Kidney epithelial cell (primary cell): ENCODE results near the gene ABCG1. TPM values are rescaled to one million over a fixed set of nuclear protein-coding genes. Genes with fewer than 3 reads are reported as not detected.

Experiments
- DNase-seq: peaks from one replicate; pipeline ENCODE4 v3.0.0-alpha.2; 2010; ENCODE audit warnings: low read depth
- H3K27me3 ChIP-seq: 2 replicates; pipeline ENCODE4 v1.6.0; 2011; ENCODE audit warnings: low read length; ENCODE audit not compliant: control insufficient read depth, insufficient read depth
- H3K36me3 ChIP-seq: 2 replicates; pipeline ENCODE4 v1.5.1; 2011; ENCODE audit warnings: low read length; ENCODE audit not compliant: control insufficient read depth, insufficient read depth
- H3K4me3 ChIP-seq: 2 replicates; pipeline ENCODE4 v1.5.1; 2011; ENCODE audit warnings: low read depth, mild to moderate bottlenecking, control low read depth, low read length
- total RNA-seq: library from RNA; depleted of rRNA; stranded (reverse); fragments of >200 nt; gene quantifications from 2 replicates; pipeline ENCODE4 v1.2.3, GENCODE V29; 2015
- TF ChIP-seq, protein P1 (sequence below): IDR thresholded peaks from 2 replicates; pipeline ENCODE4 v1.5.1; 2011; ENCODE audit warnings: mild to moderate bottlenecking, moderate library complexity, low read length, control low read depth, inconsistent platforms; ENCODE audit not compliant: insufficient read depth, poor library complexity, severe bottlenecking

Gene ABCG1
- total RNA-seq, 1 donor from 2014 or later, result 3.6 TPM

DNA sequence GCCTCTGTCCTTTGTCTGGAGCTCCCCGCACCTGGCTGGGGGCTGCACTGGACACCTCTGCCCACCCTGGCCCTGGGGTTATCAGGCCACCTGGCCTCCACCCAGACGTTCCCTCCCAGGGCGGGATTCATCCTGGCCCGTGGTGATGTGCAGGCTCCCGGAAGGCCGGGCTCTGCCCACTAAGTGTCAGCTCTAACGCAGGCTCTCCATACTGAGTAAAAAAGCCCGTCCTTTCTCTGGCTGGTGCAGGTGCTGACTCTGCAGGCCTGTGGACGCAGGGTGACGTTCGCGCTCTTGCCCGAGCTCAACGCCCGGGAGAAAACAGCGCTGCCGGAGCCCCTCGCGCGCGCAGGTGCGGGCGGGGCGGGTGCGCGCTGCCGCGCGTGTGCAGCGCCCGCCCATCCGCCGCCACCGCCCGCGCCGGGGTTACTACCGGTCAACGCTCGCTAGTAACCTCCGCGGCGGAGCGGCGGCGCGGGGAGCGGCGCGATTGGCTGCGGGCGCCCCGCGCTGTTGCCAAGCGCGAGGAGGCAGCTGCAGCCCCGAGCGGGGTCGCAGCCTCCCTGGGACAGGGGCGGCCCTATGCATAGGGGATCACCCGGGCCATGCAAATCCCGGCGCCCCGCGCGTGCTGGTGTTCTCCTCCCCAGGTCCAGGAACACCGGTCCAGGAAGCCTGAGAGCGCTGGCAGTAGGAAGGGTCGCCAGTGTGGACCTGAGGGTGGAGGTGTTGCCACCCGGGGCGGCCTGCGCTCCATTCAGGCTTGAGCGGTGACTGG is 15.7 kb downstream of the ABCG1 start:
- DNase-seq, result no peak
- peaks cover 25% of the 10 kb centered on the region for H3K27me3 ChIP-seq
- peak overlapping the region; percentile 25 for H3K4me3 ChIP-seq
- TF ChIP-seq, protein P1, sequence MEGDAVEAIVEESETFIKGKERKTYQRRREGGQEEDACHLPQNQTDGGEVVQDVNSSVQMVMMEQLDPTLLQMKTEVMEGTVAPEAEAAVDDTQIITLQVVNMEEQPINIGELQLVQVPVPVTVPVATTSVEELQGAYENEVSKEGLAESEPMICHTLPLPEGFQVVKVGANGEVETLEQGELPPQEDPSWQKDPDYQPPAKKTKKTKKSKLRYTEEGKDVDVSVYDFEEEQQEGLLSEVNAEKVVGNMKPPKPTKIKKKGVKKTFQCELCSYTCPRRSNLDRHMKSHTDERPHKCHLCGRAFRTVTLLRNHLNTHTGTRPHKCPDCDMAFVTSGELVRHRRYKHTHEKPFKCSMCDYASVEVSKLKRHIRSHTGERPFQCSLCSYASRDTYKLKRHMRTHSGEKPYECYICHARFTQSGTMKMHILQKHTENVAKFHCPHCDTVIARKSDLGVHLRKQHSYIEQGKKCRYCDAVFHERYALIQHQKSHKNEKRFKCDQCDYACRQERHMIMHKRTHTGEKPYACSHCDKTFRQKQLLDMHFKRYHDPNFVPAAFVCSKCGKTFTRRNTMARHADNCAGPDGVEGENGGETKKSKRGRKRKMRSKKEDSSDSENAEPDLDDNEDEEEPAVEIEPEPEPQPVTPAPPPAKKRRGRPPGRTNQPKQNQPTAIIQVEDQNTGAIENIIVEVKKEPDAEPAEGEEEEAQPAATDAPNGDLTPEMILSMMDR, result no peak
- H3K36me3 ChIP-seq, result no peaks in the 10 kb centered on the region

DNA sequence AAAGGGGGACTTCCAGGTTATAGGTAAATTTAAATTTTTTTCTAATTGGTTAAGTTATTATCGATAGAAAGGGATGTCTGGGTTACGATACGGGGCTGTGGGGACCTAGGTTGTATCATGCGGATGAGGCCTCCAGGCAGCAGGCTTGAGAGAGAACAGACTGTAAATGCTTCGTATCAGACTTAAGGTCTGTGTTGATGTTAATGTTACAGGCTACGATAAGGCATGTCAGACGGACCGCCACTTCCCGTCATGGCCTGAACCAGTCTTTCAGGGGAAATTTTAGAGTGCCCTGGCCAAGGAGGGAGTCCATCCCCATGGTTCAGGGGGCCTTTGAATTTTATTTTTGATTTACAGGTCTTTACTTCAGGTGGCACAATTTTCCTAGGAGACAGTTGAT is 16.7 kb downstream of the ABCG1 start:
- no peak for DNase-seq
- H3K4me3 ChIP-seq, result no peak overlapping the region
- H3K27me3 ChIP-seq, result peaks cover 25% of the 10 kb centered on the region
- no peaks in the 10 kb centered on the region for H3K36me3 ChIP-seq
- TF ChIP-seq, protein P1, result no peak

DNA sequence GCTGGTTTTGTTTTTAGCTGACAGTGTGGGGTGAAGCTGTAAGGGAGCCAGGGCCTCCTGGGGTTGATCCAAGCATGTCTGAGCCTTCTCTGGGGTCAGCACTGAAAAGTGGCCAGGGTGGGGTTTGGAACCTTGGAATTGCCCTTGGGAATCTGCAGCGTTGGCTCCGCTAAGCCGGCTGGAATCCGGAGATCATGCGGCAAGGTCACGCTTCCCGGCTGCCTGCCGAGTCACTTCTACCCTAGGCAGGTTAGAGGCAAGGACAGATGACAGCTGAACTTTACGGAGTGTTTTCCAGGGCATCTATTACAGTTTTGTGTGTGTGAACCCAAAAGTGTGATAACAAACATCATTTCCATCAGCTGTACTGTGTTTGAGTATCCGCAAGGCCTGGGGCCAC is 17.1 kb downstream of the ABCG1 start:
- peaks cover 25% of the 10 kb centered on the region for H3K27me3 ChIP-seq
- no peak overlapping the region for H3K4me3 ChIP-seq
- TF ChIP-seq, protein P1, result no peak
- H3K36me3 ChIP-seq, result no peaks in the 10 kb centered on the region
- DNase-seq, result no peak

DNA sequence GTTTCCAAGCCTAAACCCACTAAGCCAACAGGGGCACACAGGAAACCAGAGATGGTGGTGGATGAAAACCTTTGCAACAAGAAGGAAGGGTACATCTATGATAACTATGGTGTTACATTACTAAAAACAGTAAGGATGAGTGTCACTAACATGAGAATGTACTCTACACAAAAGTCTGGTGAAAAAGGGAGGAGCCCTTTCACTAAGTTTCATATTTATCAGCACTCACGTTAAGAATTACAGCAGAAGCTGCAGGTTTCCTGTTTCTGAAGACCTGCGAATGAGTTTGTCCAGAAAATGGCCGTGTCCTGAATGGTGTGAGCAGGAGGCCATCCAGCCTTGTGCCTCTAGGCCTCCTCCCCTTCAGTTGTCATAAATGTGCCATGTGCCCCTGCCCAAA is 17.8 kb downstream of the ABCG1 start:
- Histone ChIP-seq H3K4me3 (no peak overlapping the region), H3K27me3 (peaks cover 25% of the 10 kb centered on the region), H3K36me3 (no peaks in the 10 kb centered on the region)
- no peak for DNase-seq
- TF ChIP-seq, protein P1, result no peak

DNA sequence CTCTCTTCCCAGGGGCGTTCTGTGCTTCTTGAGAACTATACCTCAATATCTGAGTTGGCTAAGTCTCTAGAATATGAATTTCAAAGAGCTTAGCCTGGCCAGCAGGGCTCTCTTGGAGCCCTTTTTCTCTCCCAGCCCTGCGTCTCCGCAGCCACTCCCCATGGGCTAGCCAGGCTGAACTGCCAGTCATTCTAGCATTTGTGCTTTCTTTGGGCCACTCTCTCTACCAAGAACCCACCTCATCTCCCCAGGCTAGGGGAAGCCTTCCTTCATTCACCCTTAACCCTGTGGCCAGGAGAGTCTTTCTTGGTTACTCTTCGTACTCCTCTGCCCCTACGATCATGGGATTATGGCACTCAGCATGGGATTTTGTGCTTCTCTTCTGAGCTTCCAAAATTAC is 18.2 kb downstream of the ABCG1 start:
- Histone ChIP-seq H3K36me3 (no peaks in the 10 kb centered on the region), H3K4me3 (no peak overlapping the region), H3K27me3 (peaks cover 25% of the 10 kb centered on the region)
- DNase-seq, result no peak
- TF ChIP-seq, protein P1, result no peak

DNA sequence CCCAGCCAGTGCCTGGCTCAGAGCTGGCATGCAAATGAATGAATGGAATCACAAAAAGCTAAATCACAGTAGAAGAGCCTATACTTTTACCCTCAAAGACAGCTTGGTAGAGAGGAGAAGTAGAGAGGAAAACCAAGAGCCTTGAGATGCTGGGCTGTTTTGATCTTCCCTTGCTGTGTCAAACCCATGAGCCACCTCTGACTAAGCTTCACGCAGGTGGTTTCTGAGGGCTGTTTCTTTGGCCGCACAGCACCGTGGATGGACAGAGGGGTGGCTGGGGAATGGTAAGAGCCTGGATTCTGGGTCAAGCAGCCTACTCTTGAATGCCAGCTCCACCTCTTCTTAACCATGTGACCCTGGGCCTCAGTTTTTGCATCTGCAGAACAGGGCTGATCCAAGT is 18.6 kb downstream of the ABCG1 start:
- TF ChIP-seq, protein P1, result no peak
- H3K4me3 ChIP-seq, result no peak overlapping the region
- H3K27me3 ChIP-seq, result peaks cover 25% of the 10 kb centered on the region
- DNase-seq, result no peak
- H3K36me3 ChIP-seq, result no peaks in the 10 kb centered on the region
